Ectodermal cell (in vitro differentiated cells): ENCODE results near the gene CACNA1B.
"Not testable (repeated sequence)": the region's sequence is repeated elsewhere in the genome, so short reads cannot be mapped to it uniquely, and the experiment has no call there.

Experiments used
- H3K27ac ChIP-seq: 2 replicates; pipeline ENCODE4 v1.7.0; 2013; ENCODE audit warnings: mild to moderate bottlenecking, low read depth, low read length; ENCODE audit not compliant: insufficient read depth, poor library complexity, severe bottlenecking
- H3K27me3 ChIP-seq: 2 replicates; pipeline ENCODE4 v1.7.0; 2013; ENCODE audit warnings: mild to moderate bottlenecking, low read length; ENCODE audit not compliant: insufficient read depth, control insufficient read depth, poor library complexity, severe bottlenecking
- H3K36me3 ChIP-seq: one replicate; pipeline ENCODE4 v1.7.0; 2013; ENCODE audit warnings: low read length; ENCODE audit not compliant: control insufficient read depth, insufficient read depth
- H3K4me1 ChIP-seq: one replicate; pipeline ENCODE4 v1.7.0; 2013; ENCODE audit warnings: low read length; ENCODE audit not compliant: control insufficient read depth, insufficient read depth
- H3K4me3 ChIP-seq: 2 replicates; pipeline ENCODE4 v1.7.0; 2013; ENCODE audit warnings: low read depth, low read length, control low read depth; ENCODE audit not compliant: insufficient read depth
- H3K9me3 ChIP-seq: 2 replicates; pipeline ENCODE4 v1.7.0; 2013; ENCODE audit warnings: mild to moderate bottlenecking, low read length, moderate library complexity; ENCODE audit not compliant: control insufficient read depth
- WGBS, 2 experiments: methylation state at CpG; one replicate each; pipeline ENCODE4 v1.1.7; 2013; ENCODE audit warnings: missing lambda C conversion rate in 2 of 2; 5-methylcytosine and 5-hydroxymethylcytosine counted together

CACNA1B gene

GRCh38 chr9:137879052-137879451, 1.5 kb downstream of the CACNA1B start:
- no peaks in the 10 kb centered on the region for H3K4me1 ChIP-seq
- H3K27ac ChIP-seq = no peak overlapping the region
- 88 to 90% methylated on average over 20 of the region's 20 CpGs for WGBS, 2 experiments
- no peaks in the 10 kb centered on the region for H3K9me3 ChIP-seq
- H3K27me3 ChIP-seq = peaks cover 31% of the 10 kb centered on the region
- H3K4me3 ChIP-seq = no peak overlapping the region
- no peaks in the 10 kb centered on the region for H3K36me3 ChIP-seq

- Histone ChIP-seq H3K27ac (no peak overlapping the region), H3K4me1 (no peaks in the 10 kb centered on the region), H3K36me3 (no peaks in the 10 kb centered on the region), H3K4me3 (no peak overlapping the region), H3K9me3 (no peaks in the 10 kb centered on the region), H3K27me3 (peaks cover 31% of the 10 kb centered on the region)
- 86 to 89% methylated on average over 8 of the region's 8 CpGs for WGBS, 2 experiments
Measured at GRCh38 chr9:137879566-137880150, 2.1 kb downstream of the CACNA1B start.

GRCh38 chr9:137880160-137880975, 2.8 kb downstream of the CACNA1B start:
- no peak overlapping the region for H3K27ac ChIP-seq
- H3K36me3 ChIP-seq = no peaks in the 10 kb centered on the region
- no peak overlapping the region for H3K4me3 ChIP-seq
- H3K4me1 ChIP-seq = no peaks in the 10 kb centered on the region
- 87% methylated on average over 16 of the region's 16 CpGs for WGBS, 2 experiments
- H3K9me3 ChIP-seq = no peaks in the 10 kb centered on the region
- H3K27me3 ChIP-seq = peaks cover 29% of the 10 kb centered on the region

GRCh38 chr9:137880976-137881530, 3.5 kb downstream of the CACNA1B start:
- Histone ChIP-seq H3K4me3 (no peak overlapping the region), H3K27ac (no peak overlapping the region), H3K9me3 (no peaks in the 10 kb centered on the region), H3K27me3 (peaks cover 22% of the 10 kb centered on the region), H3K36me3 (no peaks in the 10 kb centered on the region), H3K4me1 (no peaks in the 10 kb centered on the region)
- WGBS, 2 experiments = 89 to 91% methylated on average over 10 of the region's 10 CpGs

- Histone ChIP-seq H3K27ac (no peak overlapping the region), H3K9me3 (no peaks in the 10 kb centered on the region), H3K4me3 (no peak overlapping the region), H3K4me1 (no peaks in the 10 kb centered on the region), H3K36me3 (no peaks in the 10 kb centered on the region), H3K27me3 (peaks cover 14% of the 10 kb centered on the region)
- 82 to 84% methylated on average over 19 of the region's 19 CpGs for WGBS, 2 experiments
Measured at GRCh38 chr9:137881591-137882505, 4.3 kb downstream of the CACNA1B start.

- no peak overlapping the region for H3K27ac ChIP-seq
- H3K27me3 ChIP-seq = peaks cover 8% of the 10 kb centered on the region
- WGBS, 2 experiments = 92 to 93% methylated on average over 10 of the region's 10 CpGs
- no peaks in the 10 kb centered on the region for H3K9me3 ChIP-seq
- no peak overlapping the region for H3K4me3 ChIP-seq
- no peaks in the 10 kb centered on the region for H3K4me1 ChIP-seq
- H3K36me3 ChIP-seq = no peaks in the 10 kb centered on the region
Measured at GRCh38 chr9:137882506-137882821, 4.9 kb downstream of the CACNA1B start.

GRCh38 chr9:137883977-137884376, 6.4 kb downstream of the CACNA1B start:
- 80 to 100% methylated on average over 3 of the region's 6 CpGs for WGBS, 2 experiments
- H3K27me3 ChIP-seq = not testable (repeated sequence)

GRCh38 chr9:137884547-137884946, 7.0 kb downstream of the CACNA1B start:
- not testable (repeated sequence) for H3K4me3 ChIP-seq, H3K27ac ChIP-seq, H3K9me3 ChIP-seq, H3K4me1 ChIP-seq, H3K27me3 ChIP-seq, H3K36me3 ChIP-seq
- 60 to 61% methylated on average over 5 of the region's 7 CpGs for WGBS, 2 experiments

More at GRCh38 chr9:137883977-137884376, 6.4 kb downstream of the CACNA1B start:
- H3K36me3 ChIP-seq, H3K27ac ChIP-seq, H3K4me1 ChIP-seq, H3K4me3 ChIP-seq, H3K9me3 ChIP-seq: not testable (repeated sequence)

- not testable (repeated sequence) for H3K4me3 ChIP-seq, H3K27ac ChIP-seq, H3K9me3 ChIP-seq, H3K4me1 ChIP-seq, H3K36me3 ChIP-seq, H3K27me3 ChIP-seq
- WGBS, 2 experiments = 86 to 87% methylated on average over 7 to 9 of the region's 12 CpGs
Measured at GRCh38 chr9:137885121-137885520, 7.5 kb downstream of the CACNA1B start.

GRCh38 chr9:137888621-137889020, 11.0 kb downstream of the CACNA1B start:
- H3K27me3 ChIP-seq, H3K4me3 ChIP-seq, H3K36me3 ChIP-seq, H3K4me1 ChIP-seq, H3K27ac ChIP-seq, H3K9me3 ChIP-seq: not testable (repeated sequence)
- 90 to 91% methylated on average over 10 to 11 of the region's 12 CpGs for WGBS, 2 experiments
